ENCODE results near the gene RPS6KA2. TPM values are rescaled to one million over a fixed set of nuclear protein-coding genes. Genes with fewer than 3 reads are reported as not detected.

RPS6KA2 gene
- total and polyA plus RNA-seq, 2 experiments from 2014 or later: 12.5 to 25.3 TPM

DNA sequence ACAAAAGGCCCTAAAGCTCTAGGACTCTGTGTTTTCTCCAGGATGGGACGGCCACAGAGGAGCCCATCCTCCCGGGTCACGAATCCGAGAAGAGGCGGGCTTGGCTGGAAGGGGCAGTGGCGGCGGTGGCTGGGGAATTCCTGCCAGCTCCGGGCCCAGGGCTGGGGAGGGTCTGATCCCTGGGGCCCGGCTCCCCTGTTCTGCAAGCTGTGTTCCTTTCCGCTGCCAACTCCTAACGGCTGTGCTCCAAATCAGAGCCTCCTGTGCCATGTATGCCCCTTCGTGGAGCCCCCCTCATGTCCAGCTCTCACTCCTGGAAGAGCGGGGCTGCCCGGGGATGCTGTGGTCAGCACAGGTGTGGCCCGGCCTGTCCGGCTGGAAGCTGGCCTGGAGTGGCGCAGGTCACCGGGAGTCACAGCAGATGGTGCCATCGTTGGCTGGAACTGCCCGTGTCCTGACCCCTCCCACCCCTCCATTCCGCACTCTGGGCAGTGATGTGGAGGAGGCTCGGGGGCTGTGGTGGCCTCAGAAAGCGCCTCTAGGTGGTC is 156.1 kb downstream of the RPS6KA2 start:
- no peaks in the 10 kb centered on the region for H3K9me3 Mint-ChIP-seq
- no peak overlapping the region for H2AFZ ChIP-seq
- peak; percentile 18; the same call in 2 of the 3 replicates for ATAC-seq
- peaks cover 16% of the 10 kb centered on the region for H3K27me3 Mint-ChIP-seq (ENCODE audit: insufficient read depth, low read depth, poor library complexity)
- H3K79me2 ChIP-seq (replicated peaks; ENCODE audit: insufficient read depth): no peaks in the 10 kb centered on the region
- H4K20me1 ChIP-seq (replicated peaks; ENCODE audit: insufficient read depth): no peaks in the 10 kb centered on the region; the same call in 1 of the 2 replicates
- H3K4me1 ChIP-seq (ENCODE audit: insufficient read depth): no peaks in the 10 kb centered on the region
- H3K36me3 Mint-ChIP-seq (ENCODE audit: low read depth): peaks cover 8% of the 10 kb centered on the region
- TF ChIP-seq, protein P1, sequence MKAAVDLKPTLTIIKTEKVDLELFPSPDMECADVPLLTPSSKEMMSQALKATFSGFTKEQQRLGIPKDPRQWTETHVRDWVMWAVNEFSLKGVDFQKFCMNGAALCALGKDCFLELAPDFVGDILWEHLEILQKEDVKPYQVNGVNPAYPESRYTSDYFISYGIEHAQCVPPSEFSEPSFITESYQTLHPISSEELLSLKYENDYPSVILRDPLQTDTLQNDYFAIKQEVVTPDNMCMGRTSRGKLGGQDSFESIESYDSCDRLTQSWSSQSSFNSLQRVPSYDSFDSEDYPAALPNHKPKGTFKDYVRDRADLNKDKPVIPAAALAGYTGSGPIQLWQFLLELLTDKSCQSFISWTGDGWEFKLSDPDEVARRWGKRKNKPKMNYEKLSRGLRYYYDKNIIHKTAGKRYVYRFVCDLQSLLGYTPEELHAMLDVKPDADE (IDR thresholded peaks at IDR 0.05): no peak
- TF ChIP-seq, protein P2, sequence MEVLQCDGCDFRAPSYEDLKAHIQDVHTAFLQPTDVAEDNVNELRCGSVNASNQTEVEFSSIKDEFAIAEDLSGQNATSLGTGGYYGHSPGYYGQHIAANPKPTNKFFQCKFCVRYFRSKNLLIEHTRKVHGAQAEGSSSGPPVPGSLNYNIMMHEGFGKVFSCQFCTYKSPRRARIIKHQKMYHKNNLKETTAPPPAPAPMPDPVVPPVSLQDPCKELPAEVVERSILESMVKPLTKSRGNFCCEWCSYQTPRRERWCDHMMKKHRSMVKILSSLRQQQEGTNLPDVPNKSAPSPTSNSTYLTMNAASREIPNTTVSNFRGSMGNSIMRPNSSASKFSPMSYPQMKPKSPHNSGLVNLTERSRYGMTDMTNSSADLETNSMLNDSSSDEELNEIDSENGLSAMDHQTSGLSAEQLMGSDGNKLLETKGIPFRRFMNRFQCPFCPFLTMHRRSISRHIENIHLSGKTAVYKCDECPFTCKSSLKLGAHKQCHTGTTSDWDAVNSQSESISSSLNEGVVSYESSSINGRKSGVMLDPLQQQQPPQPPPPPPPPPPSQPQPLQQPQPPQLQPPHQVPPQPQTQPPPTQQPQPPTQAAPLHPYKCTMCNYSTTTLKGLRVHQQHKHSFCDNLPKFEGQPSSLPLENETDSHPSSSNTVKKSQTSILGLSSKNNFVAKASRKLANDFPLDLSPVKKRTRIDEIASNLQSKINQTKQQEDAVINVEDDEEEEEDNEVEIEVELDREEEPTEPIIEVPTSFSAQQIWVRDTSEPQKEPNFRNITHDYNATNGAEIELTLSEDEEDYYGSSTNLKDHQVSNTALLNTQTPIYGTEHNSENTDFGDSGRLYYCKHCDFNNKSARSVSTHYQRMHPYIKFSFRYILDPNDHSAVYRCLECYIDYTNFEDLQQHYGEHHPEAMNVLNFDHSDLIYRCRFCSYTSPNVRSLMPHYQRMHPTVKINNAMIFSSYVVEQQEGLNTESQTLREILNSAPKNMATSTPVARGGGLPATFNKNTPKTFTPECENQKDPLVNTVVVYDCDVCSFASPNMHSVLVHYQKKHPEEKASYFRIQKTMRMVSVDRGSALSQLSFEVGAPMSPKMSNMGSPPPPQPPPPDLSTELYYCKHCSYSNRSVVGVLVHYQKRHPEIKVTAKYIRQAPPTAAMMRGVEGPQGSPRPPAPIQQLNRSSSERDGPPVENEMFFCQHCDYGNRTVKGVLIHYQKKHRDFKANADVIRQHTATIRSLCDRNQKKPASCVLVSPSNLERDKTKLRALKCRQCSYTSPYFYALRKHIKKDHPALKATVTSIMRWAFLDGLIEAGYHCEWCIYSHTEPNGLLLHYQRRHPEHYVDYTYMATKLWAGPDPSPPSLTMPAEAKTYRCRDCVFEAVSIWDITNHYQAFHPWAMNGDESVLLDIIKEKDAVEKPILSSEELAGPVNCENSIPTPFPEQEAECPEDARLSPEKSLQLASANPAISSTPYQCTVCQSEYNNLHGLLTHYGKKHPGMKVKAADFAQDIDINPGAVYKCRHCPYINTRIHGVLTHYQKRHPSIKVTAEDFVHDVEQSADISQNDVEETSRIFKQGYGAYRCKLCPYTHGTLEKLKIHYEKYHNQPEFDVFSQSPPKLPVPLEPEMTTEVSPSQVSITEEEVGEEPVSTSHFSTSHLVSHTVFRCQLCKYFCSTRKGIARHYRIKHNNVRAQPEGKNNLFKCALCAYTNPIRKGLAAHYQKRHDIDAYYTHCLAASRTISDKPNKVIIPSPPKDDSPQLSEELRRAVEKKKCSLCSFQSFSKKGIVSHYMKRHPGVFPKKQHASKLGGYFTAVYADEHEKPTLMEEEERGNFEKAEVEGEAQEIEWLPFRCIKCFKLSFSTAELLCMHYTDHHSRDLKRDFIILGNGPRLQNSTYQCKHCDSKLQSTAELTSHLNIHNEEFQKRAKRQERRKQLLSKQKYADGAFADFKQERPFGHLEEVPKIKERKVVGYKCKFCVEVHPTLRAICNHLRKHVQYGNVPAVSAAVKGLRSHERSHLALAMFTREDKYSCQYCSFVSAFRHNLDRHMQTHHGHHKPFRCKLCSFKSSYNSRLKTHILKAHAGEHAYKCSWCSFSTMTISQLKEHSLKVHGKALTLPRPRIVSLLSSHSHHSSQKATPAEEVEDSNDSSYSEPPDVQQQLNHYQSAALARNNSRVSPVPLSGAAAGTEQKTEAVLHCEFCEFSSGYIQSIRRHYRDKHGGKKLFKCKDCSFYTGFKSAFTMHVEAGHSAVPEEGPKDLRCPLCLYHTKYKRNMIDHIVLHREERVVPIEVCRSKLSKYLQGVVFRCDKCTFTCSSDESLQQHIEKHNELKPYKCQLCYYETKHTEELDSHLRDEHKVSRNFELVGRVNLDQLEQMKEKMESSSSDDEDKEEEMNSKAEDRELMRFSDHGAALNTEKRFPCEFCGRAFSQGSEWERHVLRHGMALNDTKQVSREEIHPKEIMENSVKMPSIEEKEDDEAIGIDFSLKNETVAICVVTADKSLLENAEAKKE (CRISPR knock-in tag; IDR thresholded peaks at IDR 0.05): no peak
- TF ChIP-seq STAT1 (IDR thresholded peaks at IDR 0.05; ENCODE audit: unreplicated experiment) (no peak), ZNF331 (CRISPR knock-in tag; IDR thresholded peaks at IDR 0.05; ENCODE audit: low read depth) (no peak), ZNF114 (CRISPR knock-in tag; IDR thresholded peaks at IDR 0.05) (no peak), JUNB (IDR thresholded peaks at IDR 0.05; ENCODE audit: unreplicated experiment) (no peak), EZH2 (IDR thresholded peaks at IDR 0.05; ENCODE audit: low read depth, unreplicated experiment) (no peak)
- TF ChIP-seq, protein P3, sequence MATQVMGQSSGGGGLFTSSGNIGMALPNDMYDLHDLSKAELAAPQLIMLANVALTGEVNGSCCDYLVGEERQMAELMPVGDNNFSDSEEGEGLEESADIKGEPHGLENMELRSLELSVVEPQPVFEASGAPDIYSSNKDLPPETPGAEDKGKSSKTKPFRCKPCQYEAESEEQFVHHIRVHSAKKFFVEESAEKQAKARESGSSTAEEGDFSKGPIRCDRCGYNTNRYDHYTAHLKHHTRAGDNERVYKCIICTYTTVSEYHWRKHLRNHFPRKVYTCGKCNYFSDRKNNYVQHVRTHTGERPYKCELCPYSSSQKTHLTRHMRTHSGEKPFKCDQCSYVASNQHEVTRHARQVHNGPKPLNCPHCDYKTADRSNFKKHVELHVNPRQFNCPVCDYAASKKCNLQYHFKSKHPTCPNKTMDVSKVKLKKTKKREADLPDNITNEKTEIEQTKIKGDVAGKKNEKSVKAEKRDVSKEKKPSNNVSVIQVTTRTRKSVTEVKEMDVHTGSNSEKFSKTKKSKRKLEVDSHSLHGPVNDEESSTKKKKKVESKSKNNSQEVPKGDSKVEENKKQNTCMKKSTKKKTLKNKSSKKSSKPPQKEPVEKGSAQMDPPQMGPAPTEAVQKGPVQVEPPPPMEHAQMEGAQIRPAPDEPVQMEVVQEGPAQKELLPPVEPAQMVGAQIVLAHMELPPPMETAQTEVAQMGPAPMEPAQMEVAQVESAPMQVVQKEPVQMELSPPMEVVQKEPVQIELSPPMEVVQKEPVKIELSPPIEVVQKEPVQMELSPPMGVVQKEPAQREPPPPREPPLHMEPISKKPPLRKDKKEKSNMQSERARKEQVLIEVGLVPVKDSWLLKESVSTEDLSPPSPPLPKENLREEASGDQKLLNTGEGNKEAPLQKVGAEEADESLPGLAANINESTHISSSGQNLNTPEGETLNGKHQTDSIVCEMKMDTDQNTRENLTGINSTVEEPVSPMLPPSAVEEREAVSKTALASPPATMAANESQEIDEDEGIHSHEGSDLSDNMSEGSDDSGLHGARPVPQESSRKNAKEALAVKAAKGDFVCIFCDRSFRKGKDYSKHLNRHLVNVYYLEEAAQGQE (IDR thresholded peaks at IDR 0.05; ENCODE audit: unreplicated experiment): no peak
- no peak overlapping the region for H3K4me3 ChIP-seq
- no peak overlapping the region for H3K27ac Mint-ChIP-seq
- no peaks in the 10 kb centered on the region for H3K9me2 ChIP-seq (ENCODE audit: insufficient read depth)
- H3K36me3 ChIP-seq (ENCODE audit: insufficient read depth): no peaks in the 10 kb centered on the region
- peaks cover 5% of the 10 kb centered on the region; the same call in 2 of the 3 replicates for H3K4me1 Mint-ChIP-seq
- no peak for DNase-seq (ENCODE audit: low spot score)
- H3K4me2 ChIP-seq: no peak overlapping the region
- no peaks in the 10 kb centered on the region for H3K27me3 ChIP-seq (ENCODE audit: insufficient read depth)
- H3F3A ChIP-seq (replicated peaks; ENCODE audit: low read depth): no peaks in the 10 kb centered on the region
- H3K27ac ChIP-seq (ENCODE audit: low read depth): no peak overlapping the region
- H3K4me3 Mint-ChIP-seq: no peak overlapping the region
